ENCODE data around the gene ZNF778. TPM values are rescaled to one million over a fixed set of nuclear protein-coding genes. Genes with fewer than 3 reads are reported as not detected.

The ZNF778 gene
- total and polyA plus RNA-seq, 2 of the 13 experiments (the other 11 are each of a cell fraction or from before 2014, with no cell fraction given), result 3.8 to 7.2 TPM

- TF ChIP-seq ZNF441 (CRISPR knock-in tag; IDR thresholded peaks at IDR 0.05; ENCODE audit: borderline replicate concordance), result no peak
- TF ChIP-seq NR2F1 (CRISPR knock-in tag; IDR thresholded peaks at IDR 0.05), result peak; percentile 98 to 99
- TF ChIP-seq RBM39 (IDR thresholded peaks at IDR 0.05; ENCODE audit: low read depth, low read length, poor library complexity, severe bottlenecking), result no peak
- no peak for TF ChIP-seq SNAPC5 (CRISPR knock-in tag; IDR thresholded peaks at IDR 0.05; ENCODE audit: borderline replicate concordance)
- TF ChIP-seq JUN (CRISPR knock-in tag; IDR thresholded peaks at IDR 0.05), result peak; percentile 35; the same call in 1 of the 2 replicates
- TF ChIP-seq NCOR1 (IDR thresholded peaks at IDR 0.05; ENCODE audit: borderline replicate concordance, low read length), result peak; percentile 51; the same call in 1 of the 2 replicates
- TF ChIP-seq MTF1 (CRISPR knock-in tag; IDR thresholded peaks at IDR 0.05), result no peak
- no peak for TF ChIP-seq ZNF138 (CRISPR knock-in tag; IDR thresholded peaks at IDR 0.05; ENCODE audit: low read depth)
- no peak for TF ChIP-seq HCFC1 (IDR thresholded peaks at IDR 0.05; ENCODE audit: low read depth, low read length)
- no peak for TF ChIP-seq ZSCAN22 (CRISPR knock-in tag; IDR thresholded peaks at IDR 0.05)
- TF ChIP-seq NPAS2 (CRISPR knock-in tag; IDR thresholded peaks at IDR 0.05; ENCODE audit: borderline replicate concordance), result no peak
- no peak for TF ChIP-seq EZH2 (conservative IDR thresholded peaks at IDR 0.05; ENCODE audit: low read depth, low read length)
- no peak for TF ChIP-seq ZBTB42 (CRISPR knock-in tag; IDR thresholded peaks at IDR 0.05)
- no peak for TF ChIP-seq IKZF4 (CRISPR knock-in tag; IDR thresholded peaks at IDR 0.05; ENCODE audit: borderline replicate concordance, low read depth, not compliant biosample characterization)
- peak; percentile 50; the same call in 1 of the 2 replicates for TF ChIP-seq LCORL (IDR thresholded peaks at IDR 0.05)
- peak; percentile 82 for TF ChIP-seq LCORL (CRISPR knock-in tag; IDR thresholded peaks at IDR 0.05)
- TF ChIP-seq, protein P1, sequence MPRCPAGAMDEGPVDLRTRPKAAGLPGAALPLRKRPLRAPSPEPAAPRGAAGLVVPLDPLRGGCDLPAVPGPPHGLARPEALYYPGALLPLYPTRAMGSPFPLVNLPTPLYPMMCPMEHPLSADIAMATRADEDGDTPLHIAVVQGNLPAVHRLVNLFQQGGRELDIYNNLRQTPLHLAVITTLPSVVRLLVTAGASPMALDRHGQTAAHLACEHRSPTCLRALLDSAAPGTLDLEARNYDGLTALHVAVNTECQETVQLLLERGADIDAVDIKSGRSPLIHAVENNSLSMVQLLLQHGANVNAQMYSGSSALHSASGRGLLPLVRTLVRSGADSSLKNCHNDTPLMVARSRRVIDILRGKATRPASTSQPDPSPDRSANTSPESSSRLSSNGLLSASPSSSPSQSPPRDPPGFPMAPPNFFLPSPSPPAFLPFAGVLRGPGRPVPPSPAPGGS (CRISPR knock-in tag; IDR thresholded peaks at IDR 0.05), result no peak
- TF ChIP-seq ZNF792 (CRISPR knock-in tag; IDR thresholded peaks at IDR 0.05), result 0 out of 2 replicates have a peak, but pooled peaks have one; percentile 63
- TF ChIP-seq NR2C2 (CRISPR knock-in tag; IDR thresholded peaks at IDR 0.05; ENCODE audit: borderline replicate concordance), result peak; percentile 82
- TF ChIP-seq, protein P2, sequence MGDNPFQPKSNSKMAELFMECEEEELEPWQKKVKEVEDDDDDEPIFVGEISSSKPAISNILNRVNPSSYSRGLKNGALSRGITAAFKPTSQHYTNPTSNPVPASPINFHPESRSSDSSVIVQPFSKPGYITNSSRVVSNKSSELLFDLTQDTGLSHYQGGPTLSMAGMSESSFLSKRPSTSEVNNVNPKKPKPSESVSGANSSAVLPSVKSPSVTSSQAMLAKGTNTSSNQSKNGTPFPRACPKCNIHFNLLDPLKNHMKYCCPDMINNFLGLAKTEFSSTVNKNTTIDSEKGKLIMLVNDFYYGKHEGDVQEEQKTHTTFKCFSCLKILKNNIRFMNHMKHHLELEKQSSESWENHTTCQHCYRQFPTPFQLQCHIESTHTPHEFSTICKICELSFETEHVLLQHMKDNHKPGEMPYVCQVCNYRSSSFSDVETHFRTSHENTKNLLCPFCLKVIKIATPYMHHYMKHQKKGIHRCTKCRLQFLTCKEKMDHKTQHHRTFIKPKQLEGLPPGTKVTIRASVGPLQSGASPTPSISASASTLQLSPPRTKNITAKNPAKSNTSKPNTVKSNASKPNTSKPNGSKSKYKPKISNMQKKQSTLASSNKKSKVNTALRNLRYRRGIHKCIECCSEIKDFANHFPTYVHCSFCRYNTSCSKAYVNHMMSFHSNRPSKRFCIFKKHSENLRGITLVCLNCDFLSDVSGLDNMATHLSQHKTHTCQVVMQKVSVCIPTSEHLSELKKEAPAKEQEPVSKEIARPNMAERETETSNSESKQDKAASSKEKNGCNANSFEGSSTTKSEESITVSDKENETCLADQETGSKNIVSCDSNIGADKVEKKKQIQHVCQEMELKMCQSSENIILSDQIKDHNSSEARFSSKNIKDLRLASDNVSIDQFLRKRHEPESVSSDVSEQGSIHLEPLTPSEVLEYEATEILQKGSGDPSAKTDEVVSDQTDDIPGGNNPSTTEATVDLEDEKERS (CRISPR knock-in tag; IDR thresholded peaks at IDR 0.05), result peak; percentile 72; the same call in 1 of the 2 replicates
- TF ChIP-seq HMG20B (CRISPR knock-in tag; conservative IDR thresholded peaks at IDR 0.05), result 0 out of 2 replicates have a peak, but pooled peaks have one; percentile 47
- no peak for TF ChIP-seq ZNF816 (CRISPR knock-in tag; IDR thresholded peaks at IDR 0.05; ENCODE audit: borderline replicate concordance)
- TF ChIP-seq ZHX1 (CRISPR knock-in tag; IDR thresholded peaks at IDR 0.05; ENCODE audit: low read depth), result peak; percentile 27; the same call in 1 of the 2 replicates
Measured at GRCh38 chr16:89232107-89232506, 14.6 kb downstream of the ZNF778 start (continued).

All from HepG2 (cell line).